Measurements from ENCODE around the gene CACUL1.
"Not testable (repeated sequence)": the region's sequence is repeated elsewhere in the genome, so short reads cannot be mapped to it uniquely, and the experiment has no call there.

The CACUL1 gene

DNA sequence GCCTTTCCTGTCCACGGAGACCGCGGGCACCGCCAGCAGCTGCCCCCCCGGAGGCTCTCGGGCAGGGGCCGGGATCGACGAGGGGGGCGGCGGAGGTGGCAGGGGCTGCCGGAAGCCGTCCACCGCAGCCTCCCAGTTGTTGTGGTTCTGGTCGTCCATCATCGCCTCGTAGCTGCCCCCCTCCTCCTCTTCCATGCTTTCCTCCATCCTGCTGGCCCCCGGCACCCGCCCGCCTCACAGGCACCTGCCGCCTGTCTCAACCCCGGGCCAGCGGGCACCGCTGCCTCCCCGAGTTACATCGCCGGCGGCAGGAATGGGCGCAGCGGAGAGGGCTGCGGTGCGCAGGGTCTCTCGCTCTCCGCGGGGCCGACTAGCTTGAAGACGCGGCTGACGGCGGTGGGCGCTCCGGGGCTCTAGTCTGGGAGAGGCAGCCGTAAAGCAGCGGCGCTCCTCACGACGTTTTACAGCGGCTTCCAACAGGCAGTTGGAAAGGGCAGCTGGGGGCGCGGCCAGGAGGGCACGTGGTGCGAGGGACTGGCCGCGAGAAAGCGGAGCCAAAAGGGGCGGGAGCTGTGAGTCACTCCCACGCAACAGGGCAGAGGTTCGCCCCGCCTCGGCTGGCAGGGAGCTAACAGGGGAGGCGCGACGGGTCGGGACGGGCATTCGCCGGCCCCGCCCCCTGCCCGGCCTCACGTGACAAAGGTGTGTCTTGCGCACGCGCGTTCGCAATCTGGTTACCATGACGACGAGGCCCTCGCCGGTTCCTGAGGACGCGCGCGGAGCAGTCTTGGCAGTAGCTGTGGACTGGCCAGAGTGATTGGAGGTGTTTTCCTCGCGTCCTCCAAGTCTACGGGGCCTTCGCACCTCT is at the start of gene CACUL1:
TSS of gene CACUL1 (minus strand) at position 415 of the 868 bp plus-strand sequence. CDS start at position 207, 208 bp downstream.
- DNase-seq, result peak; percentile 100

DNA sequence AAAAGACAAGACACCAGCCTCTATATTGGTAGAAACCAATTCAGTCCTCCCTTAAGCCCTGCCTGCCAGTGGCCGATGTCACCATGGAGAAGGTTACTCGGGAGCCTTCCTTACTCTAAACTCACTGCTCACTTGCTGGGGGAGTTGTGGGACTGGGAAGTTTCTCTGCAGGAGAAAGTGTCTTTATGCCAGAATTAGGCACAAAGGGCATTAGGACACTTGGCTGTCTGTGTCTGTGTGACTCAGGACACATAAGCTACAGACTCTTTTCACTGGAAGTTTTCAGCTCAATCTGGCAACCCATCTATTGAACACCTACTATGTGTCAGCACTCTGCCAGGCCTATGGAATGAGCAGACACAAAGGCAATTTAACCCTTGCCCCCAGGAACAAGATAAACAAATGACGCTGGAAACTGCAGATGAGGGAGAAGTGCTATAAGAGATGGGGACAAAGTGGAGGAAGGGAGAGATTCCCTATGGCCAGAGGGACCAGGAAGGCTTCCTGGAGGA is 49.5 kb upstream of the CACUL1 start:
- no peak for DNase-seq

DNA sequence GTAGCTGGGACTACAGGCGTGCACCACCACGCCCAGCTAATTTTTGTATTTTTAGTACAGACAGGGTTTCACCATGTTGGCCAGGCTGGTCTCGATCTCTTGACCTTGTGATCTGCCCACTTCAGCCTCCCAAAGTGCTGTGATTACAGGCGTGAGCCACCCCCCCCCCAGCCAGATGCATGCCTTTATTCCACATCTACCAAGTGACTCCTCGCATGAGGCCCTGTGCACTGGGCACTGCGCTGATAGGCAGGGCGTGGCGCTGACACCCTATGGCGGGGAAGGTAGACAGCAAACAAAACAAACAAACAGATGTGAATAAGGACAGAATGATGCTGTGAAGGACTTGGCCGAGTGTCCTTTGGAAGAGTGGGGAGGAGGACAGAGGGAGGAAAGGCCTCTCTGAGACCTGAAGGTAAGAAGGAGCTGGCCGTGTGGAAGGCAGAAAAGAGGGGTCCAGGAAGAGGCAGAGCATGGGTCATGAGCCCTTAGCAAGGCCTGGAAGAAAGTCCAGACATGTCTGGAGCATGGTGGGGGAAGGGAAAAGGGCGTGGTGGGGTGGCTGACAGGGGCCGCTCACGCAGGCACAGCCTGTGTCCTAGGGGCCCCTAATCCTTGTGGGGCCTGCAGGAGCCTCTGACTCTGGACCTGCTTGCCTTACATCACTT is 47.5 kb upstream of the CACUL1 start:
- DNase-seq, result no peak

DNA sequence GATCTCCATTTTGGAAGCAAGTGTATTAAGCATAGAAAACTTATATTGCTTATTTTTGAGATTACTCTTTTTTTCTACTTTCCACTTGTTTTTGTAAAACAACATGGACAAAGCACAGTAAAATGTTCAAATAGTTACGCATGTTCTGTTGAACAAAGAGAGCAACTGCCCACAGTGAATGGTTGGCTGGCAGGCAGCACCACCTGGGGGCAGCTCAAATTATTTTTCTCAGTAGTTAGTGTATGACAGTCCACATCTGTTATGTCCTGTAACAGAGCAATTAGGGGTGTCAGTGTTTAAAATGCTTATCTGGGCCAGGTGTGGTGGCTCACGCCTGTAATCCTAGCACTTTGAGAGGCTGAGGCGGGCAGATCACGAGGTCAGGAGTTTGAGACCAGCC is 46.1 kb upstream of the CACUL1 start:
- peak; percentile 57 for DNase-seq

DNA sequence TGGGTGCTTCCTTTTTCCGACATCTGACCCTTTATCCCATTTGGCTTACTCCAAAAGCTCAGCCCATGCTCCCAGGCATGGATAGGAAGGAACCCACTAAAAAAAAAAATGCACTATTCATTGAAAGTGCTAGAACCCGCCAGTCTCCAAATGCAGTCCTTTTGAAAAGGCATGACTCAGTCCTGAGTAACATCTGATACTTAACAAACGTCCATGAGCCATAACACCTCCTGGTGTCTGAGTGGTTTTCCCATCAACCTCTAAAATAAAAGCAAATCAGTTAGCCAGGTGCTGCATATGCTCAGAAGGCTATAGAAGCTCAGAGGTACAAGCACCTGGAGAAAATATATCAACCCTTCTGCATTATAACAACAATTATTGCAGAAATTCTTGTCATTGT is 45.0 kb upstream of the CACUL1 start:
- DNase-seq, result no peak

DNA sequence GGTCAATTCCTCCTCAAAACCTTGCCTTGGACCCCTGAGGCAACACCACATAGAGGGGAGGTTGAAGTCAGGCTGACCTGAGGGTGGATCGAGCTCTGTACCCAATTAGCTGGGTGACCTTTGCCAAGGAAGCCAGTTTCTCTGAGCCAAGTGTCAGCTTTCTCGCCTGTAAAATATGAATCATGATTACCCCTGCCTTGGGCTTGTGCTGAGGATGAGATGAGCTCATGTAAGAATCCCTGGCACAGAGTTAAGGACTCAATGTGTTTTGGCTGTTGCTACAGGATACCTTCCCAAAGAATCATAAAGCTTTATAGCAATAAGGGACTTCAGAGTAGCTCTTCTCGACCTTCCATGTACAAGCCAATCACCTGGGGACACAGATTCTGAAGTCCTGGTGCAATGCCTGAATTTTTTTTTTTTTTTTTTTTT is 43.5 kb upstream of the CACUL1 start:
- DNase-seq, result no peak

DNA sequence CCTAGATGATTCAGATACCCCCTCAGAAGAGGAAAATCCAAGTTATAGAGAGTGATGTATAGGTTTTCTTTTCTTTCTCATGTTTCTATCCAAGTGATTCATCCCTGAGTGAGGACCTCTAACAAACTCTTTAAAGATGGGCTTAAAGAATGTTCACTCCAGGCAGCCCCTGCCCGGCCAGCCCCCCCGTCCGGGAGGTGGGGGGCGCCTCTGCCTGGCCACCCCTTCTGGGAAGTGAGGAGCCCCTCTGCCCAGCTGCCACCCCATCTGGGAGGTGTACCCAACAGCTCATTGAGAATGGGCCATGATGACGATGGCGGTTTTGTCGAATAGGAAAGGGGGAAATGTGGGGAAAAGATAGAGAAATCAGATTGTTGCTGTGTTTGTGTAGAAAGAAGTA is 40.2 kb upstream of the CACUL1 start:
- not testable (repeated sequence) for DNase-seq

DNA sequence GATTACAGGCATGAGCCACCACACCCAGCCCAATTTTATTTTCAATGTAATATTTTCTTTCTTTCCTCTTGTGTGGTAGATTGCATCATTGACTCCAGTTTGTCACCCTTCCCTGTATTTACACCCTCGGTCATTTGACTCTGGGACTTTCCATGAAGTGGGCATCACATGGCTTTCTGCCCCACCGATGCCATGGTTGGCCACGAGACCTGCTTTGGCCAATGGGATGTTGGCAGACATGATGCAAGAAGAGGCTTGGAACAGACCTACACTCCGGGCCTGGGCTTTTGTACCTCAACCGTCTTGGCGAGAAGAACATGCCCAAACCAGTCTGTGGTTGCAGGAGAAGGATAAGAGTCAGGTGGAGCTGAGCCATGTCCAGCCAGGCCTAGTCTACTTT is 38.8 kb upstream of the CACUL1 start:
- no peak for DNase-seq

DNA sequence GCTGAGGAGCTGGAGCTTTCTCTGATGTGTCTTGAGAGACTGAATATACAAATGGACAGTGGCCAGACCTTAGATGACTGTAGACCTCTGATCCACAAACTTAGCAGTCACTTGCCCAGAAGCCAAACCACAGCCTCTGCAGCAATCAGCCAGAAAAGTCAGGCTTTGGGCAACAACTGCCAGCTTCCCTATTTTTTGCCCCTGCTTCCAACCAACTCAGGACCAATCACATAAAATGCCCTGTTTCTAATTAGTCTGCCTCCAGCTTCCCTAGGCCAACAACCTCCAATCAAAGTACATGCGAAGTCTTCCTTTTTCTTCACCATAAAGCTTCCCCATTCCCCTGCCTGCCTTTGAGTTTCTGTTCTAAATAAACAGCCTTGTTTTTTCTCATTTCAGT is 37.8 kb upstream of the CACUL1 start:
- peak; percentile 22 for DNase-seq

DNA sequence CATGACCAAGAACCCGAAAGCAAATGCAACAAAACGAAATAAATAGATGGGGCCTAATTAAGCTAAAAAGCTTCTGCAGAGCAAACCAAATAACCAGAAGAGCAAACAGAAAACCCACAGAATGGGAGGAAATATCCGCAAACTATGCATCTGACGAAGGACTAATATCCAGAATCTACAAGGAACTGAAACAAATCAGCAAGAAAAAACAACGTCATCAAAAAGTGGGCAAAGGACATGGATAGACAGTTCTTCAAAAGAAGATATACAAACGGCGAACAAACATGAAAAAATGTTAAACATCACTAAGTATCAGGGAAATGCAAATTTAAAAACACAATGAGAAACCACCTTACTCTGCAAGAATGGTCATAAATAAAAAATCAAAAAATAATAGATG is 35.3 kb upstream of the CACUL1 start:
- no peak for DNase-seq

DNA sequence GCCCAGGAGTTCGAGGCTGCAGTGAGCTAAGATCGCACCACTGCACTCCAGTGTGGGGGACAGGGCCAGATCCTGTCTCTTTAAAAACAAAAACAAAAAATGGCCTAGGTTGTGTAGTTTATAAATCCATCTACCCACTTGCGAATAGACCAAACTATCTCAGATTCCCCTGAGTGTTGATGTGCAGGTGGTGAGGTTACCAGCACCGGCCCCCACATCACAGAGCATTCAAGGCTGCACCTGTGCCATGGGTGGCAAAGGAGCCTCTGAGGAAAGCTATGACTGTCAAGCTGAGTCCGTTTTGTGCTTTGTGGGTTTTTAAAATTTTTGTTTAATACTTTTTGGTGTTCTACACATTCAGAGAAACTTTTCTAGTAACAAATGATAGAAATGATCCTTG is 30.8 kb upstream of the CACUL1 start:
- no peak for DNase-seq

DNA sequence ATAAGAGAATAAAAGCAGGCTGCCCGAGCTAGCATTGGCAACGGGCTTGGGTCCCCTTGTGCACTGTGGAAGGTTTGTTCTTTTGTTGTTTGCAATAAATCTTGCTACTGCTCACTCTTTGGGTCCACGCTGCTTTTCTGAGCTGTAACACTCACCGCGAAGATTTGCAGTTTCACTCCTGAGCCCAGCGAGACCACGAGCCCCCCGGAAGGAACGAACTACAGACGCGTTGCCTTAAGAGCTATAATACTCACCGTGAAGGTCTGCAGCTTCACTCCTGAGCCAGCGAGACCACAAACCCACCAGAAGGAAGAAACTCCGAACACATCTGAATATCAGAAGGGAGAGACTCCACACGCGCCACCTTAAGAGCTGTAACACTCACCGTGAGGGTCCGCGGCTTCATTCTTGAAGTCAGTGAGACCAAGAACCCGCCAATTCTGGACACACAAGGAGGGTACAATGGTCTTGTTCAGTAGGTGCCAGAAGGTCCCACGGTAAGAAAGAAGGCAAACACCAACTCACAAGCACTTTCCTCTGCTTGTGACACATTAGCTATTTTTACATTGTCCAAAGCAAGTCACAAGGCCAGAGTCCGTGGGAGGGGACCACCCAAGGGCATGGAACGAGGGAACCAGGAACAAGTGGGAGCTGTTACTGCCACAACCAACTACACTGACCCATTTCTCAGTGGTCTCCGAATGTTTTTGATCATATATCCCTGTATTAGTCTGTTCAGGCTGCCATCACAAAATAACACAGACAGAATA is 29.2 kb upstream of the CACUL1 start:
- DNase-seq, result no peak

DNA sequence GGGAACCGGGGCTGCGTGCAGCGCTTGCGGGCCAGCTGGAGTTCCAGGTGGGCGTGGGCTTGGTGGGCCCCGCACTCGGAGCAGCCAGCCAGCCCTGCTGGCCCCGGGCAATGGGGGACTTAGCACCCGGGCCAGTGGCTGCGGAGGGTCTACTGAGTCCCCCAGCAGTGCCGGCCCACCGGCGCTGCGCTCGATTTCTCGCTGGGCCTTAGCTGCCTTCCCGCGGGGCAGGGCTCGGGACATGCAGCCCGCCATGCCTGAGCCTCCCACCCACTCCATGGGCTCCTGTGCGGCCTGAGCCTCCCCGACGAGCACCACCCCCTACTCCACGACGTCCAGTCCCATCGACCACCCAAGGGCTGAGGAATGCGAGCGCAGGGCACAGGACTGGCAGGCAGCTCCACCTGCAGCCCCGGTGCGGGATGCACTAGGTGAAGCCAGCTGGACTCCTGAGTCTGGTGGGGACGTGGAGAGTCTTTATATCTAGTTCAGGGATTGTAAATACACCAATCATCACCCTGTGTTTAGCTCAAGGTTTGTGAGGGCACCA is 28.2 kb upstream of the CACUL1 start:
- DNase-seq, result not testable (repeated sequence)

DNA sequence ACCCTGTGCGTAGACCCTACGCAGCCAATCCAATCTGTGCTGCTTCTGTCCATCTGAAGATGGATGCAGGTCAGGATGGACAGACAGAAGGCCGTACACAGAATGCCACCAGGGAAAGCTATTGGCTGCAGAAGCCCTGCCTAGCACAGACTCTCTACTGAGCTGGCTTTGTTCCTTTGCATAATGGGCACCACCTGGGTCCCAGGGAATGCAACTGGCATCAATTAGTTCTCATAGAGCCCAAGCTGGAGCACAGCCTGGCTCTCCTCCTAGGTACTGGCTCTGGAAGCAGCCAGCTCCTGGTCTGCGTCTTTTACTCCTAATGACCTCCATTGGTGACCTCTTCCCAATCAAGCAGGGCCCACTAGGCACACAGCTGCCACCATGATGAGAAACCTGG is 26.8 kb upstream of the CACUL1 start:
- no peak for DNase-seq

DNA sequence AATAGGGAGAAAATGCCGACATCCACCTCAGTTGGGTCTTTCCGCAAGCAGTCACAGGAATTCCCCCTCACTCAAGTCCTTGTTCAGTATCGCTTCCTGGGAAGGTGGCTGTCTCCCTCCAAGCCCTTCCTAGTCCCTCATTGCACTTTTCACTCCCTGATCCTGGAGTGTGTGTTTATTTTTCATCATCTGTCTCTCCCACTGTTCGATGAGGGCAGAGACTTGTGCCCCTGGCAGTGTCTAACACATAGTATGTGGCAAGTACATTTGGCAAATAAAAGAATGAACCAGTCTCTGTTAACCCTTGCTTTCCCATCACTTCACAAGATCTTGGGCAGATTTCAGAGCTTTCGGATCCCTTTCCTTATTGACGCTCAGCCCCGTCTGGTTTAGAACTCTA is 24.0 kb upstream of the CACUL1 start:
- DNase-seq, result no peak

DNA sequence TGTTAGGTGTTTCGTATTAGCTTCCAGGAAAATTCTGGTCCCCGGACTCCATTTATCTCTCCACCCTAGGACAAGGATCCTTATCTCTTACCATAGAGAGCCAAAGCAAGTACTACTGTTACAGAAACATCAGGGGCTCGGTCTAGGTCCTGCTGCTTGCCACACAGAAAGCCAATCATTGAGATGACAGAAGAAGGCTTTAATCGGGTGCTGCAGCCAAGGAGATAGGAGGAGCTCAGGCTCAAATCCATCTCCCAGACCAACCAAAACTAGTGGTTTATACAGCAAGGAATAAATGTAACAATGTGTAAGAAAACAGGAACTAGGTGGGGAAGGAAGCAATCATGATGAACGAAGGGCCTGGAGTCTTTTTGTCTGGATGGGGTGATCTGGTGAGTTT is 22.2 kb upstream of the CACUL1 start:
- DNase-seq, result no peak

DNA sequence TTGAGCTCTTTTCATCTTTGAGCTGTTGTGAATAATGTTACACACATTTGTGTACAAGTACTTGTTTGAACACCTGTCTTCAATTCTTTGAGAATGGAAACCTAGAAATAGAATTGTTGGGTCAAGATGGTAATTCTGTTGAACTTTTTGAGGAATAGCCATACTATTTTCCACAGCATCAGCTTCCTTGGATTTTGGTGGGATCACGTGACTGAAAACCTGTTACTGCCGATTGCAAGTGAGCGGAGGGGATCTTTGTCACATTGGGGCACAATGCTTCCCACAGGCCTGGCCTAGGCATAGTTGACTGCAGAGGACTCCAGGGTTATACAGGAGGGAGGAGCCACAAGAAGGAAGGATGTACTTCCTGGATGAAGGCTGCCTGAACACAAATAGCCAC is 21.3 kb upstream of the CACUL1 start:
- no peak for DNase-seq

DNA sequence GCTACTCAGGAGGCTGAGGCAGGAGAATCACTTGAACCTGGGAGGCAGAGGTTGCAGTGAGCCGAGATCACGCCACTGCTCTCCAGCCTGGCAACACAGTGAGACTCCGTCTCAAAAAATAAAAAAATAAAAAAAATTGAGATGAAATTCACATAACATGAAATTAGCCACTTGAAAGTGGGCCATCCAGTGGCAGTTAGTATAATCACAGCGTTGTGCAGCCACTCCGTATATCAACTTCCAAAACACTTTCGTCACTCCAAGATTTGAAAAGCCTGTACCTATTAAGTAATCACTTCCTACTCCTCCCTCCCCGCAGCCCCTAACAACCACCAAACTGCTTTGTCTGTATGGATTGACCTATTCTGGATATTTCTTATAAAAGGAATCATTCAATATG is 20.7 kb upstream of the CACUL1 start:
- no peak for DNase-seq

DNA sequence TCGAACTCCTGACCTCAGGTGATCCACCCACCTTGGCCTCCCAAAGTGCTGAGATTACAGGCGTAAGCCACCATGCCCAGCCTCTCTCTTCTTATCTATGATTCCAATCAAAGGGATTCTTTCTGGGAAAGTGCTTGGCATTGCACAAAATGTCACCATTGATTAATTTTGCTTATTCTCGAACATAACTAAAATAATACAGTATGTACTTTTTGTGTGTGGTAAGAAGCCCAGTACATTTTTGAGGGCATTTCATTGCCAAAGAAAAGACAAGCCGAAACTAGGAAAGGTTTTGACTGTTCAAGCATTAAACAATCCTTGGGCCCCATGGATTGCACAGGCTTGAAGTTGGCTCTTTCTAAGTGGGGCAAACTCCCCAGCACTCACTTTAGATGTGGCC is 18.3 kb upstream of the CACUL1 start:
- no peak for DNase-seq

DNA sequence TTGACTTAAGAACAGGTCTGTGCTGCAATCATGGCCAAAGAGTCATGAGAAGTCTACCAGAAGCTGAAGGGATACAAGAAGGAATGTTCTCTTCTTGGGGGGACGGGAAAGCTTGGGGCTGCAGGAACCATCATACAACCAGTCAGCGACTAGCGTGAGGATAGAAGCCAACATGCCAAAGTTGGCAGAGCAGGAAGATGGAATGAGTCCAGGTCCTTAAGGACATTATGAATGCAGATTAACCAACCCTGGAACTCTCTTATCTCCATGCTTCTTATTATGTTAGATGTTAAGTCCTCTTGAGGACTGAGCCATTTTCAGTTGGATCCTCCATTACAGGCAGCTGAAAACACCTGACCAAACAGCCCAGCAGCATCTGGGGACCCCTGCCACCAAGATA is 17.2 kb upstream of the CACUL1 start:
- no peak for DNase-seq

DNA sequence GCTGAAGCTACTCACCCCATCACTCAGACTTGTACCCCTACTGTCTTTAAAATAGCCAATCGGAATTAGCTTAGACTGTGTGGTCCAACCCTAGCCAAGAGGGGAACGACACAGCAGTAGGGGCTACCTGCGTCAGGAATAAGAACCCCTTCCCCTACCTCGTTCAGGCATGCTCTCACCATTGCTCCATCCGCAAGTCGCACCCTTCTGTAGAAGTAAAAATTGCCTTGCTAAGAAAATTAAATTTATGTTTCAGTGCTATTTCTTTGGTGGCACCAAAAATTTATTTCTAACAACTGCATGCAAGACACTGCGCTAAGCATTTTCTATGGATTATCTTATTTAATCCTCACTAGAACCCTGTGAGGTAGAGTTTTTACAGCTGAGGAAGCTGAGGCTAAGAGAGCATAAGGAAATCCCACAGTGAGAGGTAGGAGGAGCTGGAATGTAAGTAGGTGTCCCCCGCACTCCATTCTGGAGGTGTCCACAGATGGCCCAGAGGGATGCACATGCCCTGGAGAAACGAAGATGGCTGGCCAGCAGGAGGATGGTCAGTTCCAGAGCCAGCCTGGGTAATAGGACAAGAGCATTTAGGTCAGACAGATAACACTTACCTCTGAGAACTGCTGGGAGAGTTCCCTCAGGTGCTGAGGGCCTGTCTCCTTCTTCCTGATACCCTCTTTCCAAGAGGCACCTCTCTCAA is 15.3 kb upstream of the CACUL1 start:
- no peak for DNase-seq

Data from hematopoietic multipotent progenitor cell treated with erythropoietin and hydrocortisone succinate and interleukin-3 and kit ligand, for 6 days (in vitro differentiated cells).